ENCODE data around the gene CDC42EP1.

GRCh38 chr22:37518509-37519267, 41.6 kb upstream of the CDC42EP1 start:
- TF ChIP-seq CTCF (IDR thresholded peaks at IDR 0.05) = no peak
- no peak for TF ChIP-seq POLR2A (IDR thresholded peaks at IDR 0.05)
